Mammary epithelial cell (primary cell): ENCODE data around the gene PPARG.

Experiments
- CTCF ChIP-seq, 2 donors: IDR thresholded peaks in 1 of 2; conservative IDR thresholded peaks in 1 of 2; 2 replicates each; pipeline ENCODE4 v1.5.1; 2011 to 2012; ENCODE audit warnings: inconsistent platforms in 2 of 2, low read length in 2 of 2, mild to moderate bottlenecking in 2 of 2, control low read depth in 1 of 2, low read depth in 1 of 2; ENCODE audit not compliant: insufficient read depth in 1 of 2; ENCODE audit errors: extremely low read depth in 1 of 2
- EZH2 ChIP-seq: IDR thresholded peaks from 2 replicates; pipeline ENCODE4 v1.6.1; 2012; ENCODE audit warnings: low read length, inconsistent platforms, borderline replicate concordance

GRCh38 chr3:12335421-12335820 is 46.6 kb downstream of the PPARG start:
- TF ChIP-seq CTCF (conservative IDR thresholded peaks at IDR 0.05 in 1 of 2, IDR thresholded peaks at IDR 0.05 in 1 of 2; ENCODE audit: extremely low read depth in 1 of 2, insufficient read depth in 1 of 2, low read depth in 1 of 2, low read length in 2 of 2), result no peak
- no peak for TF ChIP-seq EZH2
